Non-pigmented ciliary epithelial cell (primary cell): Measurements from ENCODE around the gene PLD6.

Source experiments
- DNase-seq: peaks from one replicate; pipeline ENCODE4 v3.0.0-alpha.2; 2010; ENCODE audit warnings: low read depth

The PLD6 gene

GRCh38 chr17:17227608-17228520 is 21.7 kb upstream of the PLD6 start:
- DNase-seq: no peak

GRCh38 chr17:17226451-17227265 is 20.5 kb upstream of the PLD6 start:
- no peak for DNase-seq

DNA sequence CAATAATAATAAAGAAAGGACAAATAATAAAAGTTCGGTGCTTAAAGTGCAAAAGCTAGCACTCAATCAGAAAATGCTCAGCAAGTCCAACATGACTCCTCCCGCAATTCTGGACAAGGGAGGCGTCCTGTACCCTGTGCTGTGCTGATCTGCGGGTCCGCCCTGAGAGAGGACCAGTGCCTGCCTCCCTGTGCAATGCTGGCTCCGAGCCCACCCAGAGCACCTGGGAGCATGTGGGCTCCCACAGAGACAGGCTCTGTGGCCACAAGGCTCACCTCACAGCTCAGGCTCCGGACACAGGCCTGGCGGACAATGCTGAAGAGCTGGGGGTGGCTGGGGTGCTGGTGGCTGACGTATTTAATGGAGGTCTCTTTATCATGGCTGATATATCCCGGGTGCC is 19.8 kb upstream of the PLD6 start:
- no peak for DNase-seq

- no peak for DNase-seq
Observed at GRCh38 chr17:17224137-17224536, 18.0 kb upstream of the PLD6 start.

DNA sequence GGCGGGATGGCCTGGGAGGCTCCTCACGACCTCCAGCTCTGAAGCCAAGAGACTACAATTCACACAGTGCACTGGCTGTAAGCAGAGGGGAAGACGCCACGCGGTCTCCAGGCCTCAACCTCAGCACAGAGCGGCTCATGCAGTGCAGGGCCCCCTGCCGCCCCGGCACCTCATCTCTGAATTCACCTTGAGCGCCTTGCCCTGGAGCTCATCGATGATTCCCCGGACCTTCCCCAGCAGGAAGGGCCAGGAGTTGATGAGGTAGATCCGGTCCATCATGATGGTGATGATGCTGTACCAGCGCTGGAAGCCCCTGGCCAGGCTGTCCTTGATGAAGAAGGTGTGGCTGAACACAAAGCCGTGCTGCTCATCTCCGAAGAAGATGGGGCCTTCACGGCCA is 17.6 kb upstream of the PLD6 start:
- DNase-seq: no peak

- no peak for DNase-seq
Observed at GRCh38 chr17:17221329-17221728, 15.2 kb upstream of the PLD6 start.

DNA sequence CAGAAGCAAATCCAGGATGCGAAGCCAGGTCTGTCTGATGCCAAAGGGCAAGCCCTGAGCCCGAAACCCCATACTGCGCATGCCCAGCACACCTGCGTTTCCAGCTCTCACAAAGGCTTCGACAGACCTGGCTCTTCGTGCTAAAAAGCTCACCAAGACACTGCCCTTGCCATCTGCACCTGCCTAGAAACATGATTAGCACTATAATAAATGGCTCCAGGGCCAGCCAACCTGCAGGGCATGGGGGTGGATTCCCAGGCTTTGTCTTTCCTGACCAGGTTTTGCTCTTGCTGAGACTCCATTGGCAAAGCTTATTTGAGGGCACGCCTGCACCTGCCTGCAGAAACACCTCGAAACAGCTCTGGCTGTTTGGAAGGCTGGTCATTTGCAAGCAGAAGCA is 14.4 kb upstream of the PLD6 start:
- DNase-seq: no peak

DNA sequence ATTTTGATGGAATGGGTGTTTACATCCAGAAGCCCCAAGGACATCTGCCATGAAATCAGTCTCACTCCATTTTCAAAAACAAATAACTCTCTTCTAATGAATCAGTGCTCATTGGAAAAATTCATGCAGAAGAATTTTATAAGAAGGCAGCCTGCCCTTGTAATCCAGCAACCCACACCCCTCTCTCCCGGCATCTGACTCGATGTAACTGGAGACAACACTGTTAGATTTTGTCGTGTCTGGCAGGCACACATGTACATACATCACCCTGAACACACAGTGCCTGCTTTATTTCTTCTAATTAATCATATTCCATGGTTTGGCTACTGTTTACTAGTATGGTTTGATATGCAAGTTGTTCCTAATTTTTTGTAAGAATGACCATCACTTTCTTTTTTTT is 11.9 kb upstream of the PLD6 start:
- no peak for DNase-seq

DNA sequence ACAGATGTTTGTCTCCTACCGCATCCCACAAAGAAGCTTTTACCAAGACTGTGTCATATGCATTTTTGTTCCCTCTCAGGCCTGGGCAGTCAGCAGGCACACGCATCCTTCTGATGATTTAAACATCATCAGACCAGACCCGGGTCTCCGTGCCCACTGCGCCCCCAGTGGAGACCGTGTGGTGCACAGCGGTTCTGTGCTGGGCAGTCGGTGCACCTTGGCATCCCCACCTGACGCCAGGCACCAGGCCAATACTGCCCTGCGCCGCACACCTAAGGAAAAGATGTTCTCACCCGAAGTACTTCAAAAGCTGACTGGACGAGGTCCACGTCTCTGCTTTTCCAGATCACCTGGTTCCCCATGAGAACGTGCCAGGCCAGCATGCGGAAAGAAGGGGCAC is 10.6 kb upstream of the PLD6 start:
- DNase-seq: no peak

DNA sequence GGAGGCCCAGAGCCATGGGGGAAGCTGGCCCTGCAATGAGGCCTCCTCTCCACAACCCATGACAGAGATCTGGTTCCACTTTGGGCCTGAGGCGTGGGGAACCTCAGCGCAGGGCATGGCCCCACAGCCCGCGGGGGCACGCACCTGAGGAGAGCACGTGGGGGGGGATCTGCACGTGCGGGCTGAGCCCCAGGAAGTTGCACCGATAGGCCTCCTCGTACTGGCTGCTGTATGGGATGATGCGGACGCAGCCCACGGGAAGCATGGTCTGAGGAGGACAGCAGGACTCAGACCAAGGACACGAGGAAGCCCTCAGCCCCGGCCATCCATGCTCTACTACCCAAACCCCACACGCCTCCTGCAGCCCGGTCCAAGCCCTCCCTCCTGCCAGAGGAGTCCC is 10.1 kb upstream of the PLD6 start:
- no peak for DNase-seq

DNA sequence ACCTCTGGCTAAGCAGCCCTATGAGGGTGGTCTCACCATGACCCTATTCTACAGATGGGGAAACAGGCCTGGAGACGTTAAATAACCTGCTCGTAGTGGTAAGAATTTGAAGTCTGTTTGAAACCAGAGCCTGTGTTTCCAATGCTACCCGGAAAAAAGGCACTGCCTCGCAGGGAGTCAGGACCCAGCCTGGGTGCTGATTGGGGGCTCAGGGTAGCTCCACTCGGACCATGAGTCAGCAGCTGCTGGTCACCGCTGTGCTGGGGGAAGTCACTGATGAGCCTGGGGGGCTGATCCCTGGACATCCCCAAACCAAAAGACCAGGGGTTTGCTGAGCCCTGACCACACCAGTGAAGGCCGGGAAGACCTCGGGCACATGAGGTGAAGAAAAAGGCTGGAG is 9.4 kb upstream of the PLD6 start:
- DNase-seq: no peak

GRCh38 chr17:17214646-17215436 is 8.7 kb upstream of the PLD6 start:
- DNase-seq: no peak

DNA sequence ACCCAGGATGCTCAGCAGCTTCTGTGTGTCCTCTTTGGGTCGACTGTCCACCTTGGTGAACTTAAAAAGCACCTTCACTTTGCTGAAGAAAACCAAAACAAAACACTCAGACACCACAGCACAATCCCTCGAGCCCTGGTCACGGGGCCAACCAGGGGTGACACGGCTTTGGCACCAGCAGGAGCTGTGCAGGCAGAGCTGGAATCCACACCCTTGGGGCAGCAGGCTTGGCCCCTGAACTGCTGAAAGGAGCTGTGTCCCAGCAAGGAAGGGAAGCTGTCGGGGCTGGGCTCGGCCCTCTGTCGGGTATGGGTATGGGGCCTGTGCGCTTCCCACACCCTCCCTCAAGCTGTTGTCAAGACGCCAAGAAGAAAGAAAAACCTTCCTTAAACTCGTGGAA is 7.6 kb upstream of the PLD6 start:
- no peak for DNase-seq

GRCh38 chr17:17207998-17208397 is 1.9 kb upstream of the PLD6 start:
- no peak for DNase-seq

DNA sequence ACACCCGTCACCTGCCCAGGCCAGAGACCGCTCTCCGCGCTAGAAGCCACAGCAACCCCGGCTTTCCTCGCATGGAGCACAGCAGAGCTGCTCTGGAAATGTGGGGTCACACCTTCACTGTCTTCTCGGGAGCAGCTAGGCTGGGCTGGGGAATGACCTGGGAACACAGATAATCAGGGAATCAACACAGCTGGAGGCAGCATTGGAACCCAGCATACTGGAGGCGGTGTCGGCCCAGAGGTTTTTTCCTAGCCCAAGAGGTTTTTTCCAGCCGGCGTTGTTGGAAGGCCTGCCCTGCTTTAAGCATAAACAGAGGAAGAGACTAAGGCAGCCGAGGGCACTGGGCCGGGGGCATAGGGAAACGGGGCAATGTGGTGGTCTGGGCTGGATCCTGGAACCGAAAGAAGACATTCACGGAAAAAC is 791 bp upstream of the PLD6 start:
- DNase-seq: no peak

DNA sequence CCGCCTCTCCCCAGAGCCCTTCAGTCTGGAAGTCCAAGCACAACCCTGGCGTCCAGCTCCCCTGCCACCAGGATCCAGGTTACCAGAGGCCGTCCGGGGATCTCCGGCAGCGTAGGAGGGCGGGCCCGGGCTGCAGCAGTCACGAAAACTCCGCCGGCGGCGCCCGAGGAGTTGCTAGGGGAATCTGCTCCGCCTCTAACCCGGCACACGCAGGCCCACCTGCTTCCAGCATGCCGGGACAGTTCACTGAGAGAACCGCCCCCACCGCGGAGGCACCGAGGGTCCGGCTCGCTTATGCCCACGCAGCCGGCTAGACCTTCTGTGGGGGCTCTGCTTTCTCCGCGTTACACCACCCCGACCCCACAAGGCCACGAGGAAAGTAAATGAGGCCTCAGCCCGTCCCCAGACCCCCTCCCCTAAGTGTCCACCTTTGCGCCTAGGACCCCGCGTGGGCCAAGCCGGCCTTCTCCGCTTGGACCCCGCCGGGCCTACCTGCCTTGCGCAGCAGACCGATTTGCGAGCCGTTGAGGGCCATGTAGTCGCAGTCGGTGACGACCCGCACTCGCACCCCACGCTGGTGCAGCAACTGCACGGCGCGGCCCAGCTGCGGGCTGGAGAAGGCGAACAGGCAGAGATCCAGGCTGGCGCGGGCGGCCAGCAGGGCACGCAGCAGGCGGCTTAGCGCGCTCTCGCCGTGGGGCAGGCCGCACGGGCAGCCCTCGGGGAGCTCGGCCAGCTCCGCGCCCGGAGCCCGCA is 587 bp downstream of the PLD6 start:
- DNase-seq: no peak

DNA sequence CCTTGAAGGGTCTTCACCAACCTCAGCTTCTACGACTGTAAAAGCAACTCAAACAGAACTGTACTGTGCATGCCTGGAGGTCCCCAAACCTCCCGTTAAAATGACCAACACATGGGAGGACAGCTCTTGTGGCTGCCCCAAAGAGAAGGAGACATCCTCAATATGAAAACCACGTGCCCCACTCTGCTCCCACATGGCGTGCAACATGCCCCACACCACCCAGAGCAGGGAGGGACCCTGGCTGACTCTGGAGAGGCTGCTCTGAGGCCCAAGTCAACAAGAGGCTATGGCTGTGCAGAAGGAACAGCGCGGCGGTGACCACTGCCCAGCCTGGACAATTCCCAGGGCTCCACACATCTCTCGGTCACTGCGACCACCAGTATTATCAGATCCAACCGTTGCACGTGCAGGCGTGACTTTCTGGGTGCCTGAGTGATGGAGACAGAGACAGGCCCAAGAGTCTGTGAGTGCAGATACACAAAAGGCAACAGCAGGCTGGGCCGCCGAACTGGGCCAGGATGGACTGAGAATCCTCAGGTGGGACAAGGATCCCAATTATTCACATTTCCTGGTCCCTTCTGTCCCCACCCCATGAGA is 1.4 kb downstream of the PLD6 start:
- no peak for DNase-seq

DNA sequence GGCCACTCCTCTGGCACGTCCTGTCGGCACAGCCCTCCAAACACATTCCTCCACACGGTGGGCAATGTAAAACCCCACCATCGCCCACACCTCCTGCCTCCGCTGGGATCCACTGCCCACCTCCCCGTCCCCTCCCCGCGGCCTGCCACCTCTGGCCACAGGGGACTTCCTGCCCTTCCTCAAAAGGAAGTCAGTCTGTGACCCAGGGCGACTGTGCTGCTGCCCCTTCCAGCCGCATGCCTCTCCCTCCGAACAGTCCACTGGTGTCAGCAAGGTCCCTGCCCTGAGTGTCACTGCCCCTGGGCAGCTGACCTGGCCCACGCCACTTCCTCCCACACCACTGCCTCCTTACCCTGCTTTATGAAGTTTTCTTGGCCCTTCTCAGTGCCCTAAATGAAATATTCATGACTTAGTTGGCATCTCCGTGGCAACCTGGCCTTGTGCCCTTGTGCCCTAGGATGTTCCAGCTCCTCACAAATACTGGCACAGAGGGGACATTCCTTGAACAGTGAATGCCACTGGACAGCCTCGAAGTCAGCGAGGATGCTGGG is 2.0 kb downstream of the PLD6 start:
- no peak for DNase-seq

DNA sequence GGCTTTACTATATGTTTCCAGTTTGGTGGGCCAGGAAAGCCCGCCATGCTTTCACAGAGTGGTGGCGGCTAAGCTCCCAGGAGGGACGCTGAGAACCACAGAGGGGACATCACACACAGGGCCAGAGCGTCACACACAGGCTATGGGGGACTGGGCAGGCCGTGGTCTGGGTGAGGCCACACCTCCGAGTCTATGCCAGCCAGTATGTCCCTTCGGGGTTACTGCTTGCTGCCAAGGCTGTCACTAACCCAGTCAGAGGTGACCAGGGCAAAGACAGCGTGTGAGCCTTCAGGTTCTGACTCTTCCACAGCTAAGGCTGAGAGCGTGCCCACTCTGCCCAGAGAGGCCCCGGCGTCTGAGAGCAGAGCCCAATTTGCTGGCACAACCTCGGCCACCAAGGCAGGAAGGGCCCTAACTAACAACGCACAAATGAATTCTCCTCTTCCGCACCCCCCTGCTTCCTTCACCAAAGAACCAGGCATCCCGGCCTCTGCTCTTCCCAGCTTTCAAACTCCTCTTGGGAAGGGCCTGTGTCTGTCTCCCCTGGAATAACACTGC is 2.9 kb downstream of the PLD6 start:
- no peak for DNase-seq

DNA sequence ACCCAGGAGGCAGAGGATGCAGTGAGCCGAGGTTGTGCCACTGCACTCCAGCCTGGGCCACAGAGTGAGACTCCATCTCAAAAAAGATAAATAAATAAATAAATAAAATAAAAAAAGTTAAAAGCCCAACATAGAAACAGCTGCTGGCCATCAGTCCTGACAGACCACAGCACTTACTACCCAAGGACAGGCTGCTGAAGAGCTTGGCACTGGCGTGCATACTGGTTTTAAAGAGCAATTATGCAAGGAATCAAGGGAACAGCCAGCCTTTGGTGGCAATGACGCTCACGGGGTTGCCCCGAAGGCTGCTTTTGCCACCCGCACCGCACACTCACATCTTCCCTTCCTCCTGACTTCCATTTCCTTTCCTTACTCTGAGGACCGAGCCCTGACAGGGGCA is 4.2 kb downstream of the PLD6 start:
- no peak for DNase-seq

DNA sequence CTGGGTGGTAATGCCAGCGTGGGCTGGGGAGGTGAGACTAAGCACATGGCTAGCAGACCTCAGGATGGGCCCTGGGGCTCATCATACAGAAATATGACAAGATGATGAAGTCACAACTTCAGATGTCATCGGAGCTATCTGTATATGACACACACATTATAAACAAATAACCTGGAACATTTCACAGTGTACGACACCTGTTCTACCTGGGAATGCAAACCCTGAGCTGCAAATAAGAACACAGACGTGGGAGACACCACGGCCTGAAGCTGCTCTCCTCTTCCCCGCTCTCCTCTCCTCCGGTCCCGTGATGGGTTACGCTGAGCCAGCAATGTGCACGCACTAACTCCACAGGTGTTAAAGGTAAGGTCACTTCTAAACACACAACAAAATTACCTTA is 4.9 kb downstream of the PLD6 start:
- no peak for DNase-seq
